ENCODE measurements around the gene VIPR2.
"Not testable (repeated sequence)": the region's sequence is repeated elsewhere in the genome, so short reads cannot be mapped to it uniquely, and the experiment has no call there.

The VIPR2 gene

DNA sequence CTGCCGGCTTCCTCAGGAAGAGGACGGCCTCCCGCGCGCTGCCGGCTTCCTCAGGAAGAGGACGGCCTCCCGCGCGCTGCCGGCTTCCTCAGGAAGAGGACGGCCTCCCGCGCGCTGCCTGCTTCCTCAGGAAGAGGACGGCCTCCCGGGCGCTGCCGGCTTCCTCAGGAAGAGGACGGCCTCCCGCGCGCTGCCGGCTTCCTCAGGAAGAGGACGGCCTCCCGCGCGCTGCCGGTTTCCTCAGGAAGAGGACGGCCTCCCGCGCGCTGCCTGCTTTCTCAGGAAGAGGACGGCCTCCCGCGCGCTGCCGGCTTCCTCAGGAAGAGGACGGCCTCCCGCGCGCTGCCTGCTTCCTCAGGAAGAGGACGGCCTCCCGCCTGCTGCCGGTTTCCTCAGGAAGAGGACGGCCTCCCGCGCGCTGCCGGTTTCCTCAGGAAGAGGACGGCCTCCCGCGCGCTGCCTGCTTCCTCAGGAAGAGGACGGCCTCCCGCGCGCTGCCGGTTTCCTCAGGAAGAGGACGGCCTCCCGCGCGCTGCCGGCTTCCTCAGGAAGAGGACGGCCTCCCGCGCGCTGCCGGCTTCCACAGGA, 138.6 kb downstream of the VIPR2 start:
- ATAC-seq, result not testable (repeated sequence)

DNA sequence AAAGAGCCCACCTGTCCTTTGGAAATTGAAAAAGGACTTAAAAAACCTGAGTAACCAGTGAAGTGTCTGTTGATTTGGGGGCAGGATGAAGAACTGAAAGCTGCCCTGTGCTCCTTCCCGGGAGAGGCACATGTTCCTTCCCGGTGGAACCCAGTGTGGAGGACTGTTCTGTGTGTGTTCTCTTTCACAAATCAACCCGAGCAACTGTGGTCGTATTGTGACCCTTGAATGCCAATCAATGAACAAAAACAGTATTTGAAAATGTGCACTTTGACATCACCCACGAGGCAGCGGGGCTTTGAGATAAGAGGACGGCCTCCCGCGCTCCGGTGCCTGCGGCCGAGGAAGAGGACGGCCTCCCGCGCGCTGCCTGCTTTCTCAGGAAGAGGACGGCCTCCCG, 139.0 kb downstream of the VIPR2 start:
- no peak for ATAC-seq

DNA sequence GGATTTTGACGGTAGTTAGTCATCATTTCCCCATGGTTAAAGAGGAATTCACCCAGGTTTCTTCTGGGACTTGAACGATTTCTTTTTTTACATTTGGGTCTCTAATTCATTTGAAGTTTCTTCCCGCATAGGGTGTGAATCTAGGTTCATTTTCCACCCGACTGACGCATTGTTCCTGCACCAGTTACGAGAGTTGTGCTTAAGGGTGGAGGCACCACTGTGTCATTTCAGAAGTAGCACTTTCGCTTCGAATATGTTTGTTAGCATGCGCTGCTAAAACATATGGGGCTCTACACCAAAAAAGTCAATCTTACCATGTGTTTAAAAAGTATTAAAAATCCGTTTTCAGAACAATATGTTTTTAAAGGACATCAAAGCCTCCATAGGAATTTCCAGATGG, 140.3 kb downstream of the VIPR2 start:
- ATAC-seq, result peak; percentile 58 to 63

DNA sequence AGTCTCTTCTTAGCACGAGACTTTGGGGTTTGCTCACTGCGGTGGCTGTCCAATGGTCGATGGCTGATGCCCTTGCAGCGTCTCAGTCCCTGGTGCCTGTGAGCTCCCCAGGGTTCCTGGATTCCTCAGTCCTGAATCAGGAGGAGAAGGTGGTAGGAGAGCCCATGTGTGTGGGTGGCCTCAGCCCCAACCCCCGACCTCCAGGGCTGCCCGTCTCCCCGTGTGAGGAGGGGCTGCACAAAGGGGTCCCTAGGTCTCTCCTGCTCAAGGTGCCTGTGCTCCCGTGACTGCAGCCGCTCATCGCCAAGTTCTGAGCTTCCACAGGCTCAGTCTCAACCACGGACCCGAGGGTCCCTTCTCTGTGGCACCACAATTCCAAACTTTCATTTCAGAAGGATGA, 142.9 kb downstream of the VIPR2 start:
- no peak for ATAC-seq

DNA sequence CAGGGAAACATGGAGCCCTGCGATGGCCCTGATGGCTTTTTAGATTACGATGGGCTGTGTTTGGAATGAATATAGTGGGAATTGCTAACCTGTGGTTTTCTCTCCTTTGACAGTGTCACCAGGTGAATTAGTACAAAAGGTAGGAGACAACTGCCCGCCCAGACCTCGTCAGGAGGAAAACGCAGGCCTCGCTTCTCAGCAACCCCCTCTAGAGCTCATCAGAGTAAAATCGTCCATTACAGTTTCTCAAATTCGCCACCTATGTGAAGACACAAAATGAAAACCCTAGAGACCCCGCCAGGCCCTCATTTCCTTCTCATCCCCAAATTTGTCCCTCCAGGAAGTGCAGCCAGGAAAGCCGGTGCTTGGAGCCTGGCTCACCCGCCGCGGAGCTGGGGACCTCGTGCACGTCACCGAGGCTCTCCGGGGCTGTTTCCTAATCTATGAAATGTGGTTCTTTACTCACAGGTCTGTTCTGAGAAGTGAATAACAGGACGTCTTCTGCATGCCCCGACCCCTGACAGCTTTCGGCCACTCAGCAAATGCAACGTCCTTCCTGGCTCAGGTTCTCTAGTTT, 143.7 kb downstream of the VIPR2 start:
- ATAC-seq, result no peak

DNA sequence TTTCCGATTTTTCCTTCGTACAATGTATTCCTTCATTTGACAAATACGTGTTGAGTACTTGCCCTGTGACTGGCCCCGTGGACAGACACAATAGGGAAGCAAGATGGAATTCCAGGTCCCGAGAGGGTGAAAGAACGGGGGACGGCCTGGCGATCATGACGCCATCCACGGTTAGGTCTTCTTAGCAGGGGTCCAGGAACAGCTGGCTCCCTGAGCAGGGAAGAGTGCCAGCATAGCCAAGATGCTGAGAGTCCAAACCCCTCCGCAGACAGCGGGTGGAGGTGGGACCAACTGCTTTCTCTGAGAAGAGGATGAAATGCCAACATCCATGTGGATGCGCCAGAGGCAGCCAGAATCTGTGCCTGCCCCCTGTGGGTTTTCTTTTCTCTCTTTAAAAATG, 144.6 kb downstream of the VIPR2 start:
- no peak for ATAC-seq

DNA sequence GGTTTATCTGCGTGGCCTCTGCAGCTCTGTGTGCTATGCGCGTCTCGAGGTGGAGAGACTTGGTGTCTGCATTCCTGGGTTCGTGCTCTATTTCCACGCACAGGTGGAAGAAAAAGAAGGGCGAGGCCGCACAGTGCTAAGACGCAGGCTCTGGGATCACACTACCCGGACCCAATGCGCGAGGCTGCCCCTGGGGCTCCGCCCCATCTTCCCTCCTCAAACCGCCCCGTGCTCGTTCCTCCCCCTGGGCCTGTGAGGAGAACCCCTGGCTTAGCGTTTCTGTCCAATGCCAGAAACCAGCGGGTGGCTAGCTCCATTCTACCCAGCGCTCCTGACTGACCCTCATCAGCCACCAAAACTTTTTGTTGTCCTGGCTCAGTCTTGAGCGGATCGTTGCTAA, 145.2 kb downstream of the VIPR2 start:
- ATAC-seq, result no peak

DNA sequence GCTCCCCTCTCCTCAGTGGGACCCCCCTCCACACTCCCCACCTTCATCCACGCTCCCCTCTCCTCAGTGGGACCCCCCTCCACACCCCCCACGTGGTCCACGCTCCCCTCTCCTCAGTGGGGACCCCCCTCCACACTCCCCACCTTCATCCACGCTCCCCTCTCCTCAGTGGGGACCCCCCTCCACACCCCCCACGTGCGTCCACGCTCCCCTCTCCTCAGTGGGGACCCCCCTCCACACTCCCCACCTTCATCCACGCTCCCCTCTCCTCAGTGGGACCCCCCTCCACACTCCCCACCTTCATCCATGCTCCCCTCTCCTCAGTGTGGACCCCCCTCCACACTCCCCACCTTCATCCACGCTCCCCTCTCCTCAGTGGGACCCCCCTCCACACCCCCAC, 146.4 kb downstream of the VIPR2 start:
- ATAC-seq, result not testable (repeated sequence)

DNA sequence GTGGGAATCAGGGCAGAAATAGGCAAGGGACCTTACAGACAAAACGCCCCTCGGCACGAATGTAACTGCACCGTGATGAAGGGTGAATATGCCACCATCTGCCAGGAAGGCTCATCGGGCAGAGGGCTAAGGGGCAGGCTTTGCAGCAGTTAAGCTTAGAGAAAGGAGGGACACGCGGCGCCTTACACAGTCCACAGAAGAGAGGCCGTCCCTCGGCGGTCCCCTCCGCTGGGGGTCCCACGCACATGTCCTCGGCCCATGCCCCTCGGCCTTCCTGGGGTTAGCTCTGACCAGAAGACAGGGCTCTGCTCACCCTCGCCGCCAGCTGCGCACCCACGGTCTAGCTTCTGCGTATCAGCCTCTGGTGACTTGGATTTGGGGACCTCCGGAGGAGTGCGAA, 147.2 kb downstream of the VIPR2 start:
- no peak for ATAC-seq

DNA sequence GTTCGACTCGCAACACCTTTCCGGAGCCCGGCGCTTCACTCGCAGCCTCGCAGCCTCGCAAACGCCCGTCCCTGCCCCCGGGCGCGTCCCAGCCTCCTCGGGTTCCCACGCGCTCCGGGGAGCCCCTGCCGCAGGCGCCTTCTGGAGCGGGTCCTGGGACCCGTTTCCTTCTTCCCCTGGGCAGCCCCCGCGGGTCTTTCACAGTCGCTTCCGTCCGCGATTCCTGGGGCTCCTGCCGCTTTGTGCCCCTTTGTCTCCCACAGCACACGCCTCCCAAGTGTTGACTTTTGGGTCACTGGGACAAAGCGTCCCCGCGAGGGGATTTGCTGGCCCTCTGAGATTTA, 147.6 kb downstream of the VIPR2 start:
- no peak for ATAC-seq

DNA sequence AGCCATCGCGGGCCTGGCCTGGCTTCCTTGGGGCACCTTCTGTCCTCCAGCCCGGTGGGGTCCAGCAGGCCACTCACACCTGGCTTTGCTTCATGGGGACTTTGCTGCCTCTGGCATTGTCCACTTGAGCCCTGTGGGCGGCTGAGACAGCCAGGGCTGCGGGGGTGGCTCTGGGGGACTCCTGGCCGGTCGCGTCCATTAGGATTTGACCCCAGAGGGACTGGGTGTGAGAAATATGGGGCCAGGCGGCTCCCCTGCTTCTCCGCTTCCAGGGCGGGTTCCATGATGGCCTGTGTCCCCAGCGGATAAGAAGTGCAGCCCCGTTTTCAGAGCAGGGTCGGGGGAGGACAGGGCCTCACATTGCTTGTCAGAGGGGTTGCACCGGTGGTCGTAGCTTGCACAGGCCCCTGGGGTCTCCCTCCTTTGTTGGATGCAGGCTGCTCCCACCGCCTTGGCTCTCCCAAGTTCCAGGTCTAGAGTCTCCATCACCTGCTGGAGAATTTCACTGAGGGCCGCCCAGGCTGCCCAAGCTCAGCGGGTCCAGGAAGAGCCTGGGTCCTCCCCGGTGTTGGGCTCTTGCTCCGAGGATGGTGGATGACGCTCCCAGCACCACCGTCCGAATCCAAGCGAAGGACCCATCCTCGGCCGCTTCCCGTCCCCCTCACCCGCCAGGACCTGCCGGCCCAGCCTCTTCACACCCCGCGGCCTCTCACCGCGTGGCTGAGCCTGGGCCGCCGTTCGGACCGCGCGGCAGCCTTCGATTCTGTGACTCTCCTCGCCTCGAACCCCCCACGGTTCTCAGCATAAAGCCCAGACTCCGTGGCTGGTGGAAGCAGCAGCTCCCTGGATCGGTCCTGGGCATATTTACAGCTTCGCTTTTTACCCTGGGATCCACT, 148.2 kb downstream of the VIPR2 start:
- no peak for ATAC-seq

DNA sequence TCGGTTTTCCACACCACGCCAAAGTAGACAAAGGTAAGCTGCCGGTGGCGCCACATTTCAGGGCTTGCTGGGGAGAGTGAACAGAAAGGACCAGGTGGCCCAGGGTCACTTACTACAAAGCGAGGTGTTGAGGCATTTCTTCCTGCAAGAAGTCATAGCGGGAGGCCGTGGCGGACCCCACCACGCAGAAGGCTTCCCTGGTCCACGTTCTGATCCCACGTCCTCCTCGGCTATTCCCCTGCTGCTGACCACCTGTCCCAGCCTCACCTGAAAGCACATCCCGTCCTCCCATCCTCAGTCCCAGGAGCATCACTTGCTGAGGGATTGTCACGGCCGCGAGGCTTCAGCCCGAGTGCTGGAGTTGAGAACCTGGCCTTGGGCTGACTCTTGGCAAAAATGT, 149.2 kb downstream of the VIPR2 start:
- no peak for ATAC-seq

DNA sequence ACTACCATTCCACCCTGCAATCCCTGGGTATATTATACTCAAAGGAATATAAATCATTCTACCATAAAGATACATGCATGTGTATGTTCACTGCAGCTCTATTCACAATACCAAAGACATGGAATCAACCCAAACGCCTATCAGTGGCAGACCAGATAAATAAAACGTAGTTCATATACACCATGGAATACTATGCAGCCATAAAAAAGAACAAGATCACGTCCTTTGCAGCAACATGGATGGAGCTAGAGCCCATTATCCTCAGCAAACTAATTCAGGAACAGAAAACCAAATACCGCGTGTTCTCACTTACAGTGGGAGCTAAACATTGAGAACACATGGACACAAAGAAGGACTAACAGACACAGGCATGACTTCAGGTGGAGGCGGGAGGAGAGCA, 150.0 kb downstream of the VIPR2 start:
- ATAC-seq, result no peak

DNA sequence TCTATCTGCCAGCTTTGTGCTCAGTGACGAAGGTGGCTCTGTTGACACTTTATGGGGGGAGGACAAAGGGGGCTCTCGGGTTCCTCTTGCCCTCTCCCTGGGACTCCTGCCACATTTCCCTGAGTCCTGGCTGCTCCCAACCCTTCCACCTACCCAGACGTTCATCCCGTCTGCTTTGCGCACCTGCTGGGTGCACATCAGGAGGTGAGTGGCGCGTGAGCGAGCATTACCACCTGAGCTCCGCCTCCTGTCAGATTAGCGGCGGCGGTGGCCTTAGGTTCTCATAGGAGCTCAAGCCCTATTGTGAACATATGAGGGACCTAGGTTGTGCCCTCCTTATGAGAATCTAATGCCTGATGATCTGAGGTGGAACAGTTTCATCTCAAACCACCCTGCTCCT, 151.1 kb downstream of the VIPR2 start:
- ATAC-seq, result no peak

DNA sequence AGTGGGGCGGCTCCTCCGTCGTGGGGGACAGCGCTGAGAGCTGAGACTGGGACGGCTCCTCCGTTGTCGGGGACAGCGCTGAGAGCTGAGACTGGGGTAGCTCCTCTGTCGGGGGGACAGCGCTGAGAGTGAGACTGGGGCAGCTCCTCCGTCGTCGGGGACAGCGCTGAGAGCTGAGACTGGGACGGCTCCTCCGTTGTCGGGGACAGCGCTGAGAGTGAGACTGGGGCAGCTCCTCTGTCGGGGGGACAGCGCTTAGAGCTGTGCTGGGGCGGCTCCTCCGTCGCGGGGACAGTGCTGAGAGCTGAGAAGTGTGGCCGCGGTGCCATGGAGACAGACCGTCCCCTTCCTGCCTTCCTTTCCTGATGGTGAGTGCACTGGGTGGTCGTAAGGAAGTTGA, 151.9 kb downstream of the VIPR2 start:
- ATAC-seq, result no peak

DNA sequence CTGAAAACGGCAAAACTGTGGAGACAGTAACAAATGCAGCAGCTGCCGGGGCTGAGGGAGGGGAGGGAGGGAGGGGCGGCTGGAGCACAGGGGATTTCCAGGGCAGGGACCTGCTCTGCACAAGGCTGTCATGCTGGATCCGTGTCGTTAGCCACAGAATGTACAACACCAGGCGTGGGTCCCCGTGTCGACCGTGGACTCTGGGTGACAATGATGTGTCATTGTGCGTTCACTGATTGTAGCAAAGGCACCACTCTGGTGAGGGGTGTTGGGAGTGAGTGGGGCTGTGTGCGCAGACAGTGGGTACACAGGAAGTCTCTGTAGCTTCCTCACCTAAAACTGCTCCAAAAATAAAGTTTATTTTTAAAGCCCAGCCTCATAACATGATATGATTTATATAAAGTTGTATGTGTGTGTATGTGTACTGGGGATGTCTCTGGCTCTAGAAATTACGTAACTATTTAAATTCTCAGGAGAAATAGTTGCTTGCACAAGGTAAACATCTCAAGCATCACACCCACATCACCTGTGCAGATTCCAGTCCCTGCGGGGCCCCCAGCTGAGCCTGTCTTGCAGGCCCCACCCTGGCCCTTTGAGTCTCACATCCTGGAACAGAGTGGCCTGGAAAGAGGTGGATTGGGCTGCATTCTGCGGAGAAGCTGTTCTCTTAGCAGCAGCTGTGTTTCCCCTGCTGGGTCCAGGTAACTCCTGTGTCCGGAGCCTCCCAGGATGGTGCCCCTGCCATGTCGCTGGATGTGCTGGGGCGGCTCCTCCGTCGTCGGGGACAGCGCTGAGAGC, 152.6 kb downstream of the VIPR2 start:
- ATAC-seq, result no peak

DNA sequence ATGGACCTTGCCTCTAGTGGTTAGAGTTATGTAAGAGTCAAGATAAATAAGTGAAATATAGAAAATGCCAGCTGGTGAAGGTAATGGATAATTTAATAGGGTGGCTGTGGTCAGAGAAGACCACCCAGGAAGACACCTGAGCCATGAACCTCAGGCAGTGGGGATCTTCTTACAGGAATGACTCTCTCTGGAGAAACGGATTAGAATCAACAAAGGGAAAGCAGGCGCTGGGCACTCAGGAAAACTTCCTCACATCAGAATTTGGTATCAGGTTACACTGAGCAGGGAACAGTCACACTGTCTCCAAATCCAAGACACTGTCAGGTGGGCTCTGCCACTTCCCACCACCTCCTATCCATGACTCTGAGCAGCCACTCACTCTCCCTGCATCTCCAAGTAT, 155.7 kb downstream of the VIPR2 start:
- ATAC-seq, result no peak

DNA sequence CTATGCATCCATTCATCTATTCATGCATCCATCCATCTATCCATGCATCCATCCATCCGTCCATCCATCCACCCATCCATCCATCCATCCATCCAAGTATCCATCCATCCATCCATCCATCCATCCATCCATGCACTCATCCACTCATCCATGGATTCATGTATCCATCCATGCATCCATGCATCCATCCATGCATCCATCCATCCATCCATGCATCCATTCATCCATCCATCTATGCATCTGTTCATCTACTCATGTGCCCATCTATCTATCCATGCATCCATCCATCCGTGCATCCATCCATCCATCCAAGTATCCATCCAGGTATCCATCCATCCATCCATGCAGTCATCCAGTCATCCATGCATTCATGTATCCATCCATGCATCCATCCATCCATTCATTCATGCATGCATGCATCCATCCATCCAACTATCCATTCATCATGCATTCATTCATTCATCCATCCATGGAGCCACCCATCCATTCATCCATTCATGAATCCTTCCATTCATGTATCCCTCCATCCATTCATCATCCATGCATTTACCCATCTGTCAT, 156.3 kb downstream of the VIPR2 start:
- ATAC-seq, result no peak

DNA sequence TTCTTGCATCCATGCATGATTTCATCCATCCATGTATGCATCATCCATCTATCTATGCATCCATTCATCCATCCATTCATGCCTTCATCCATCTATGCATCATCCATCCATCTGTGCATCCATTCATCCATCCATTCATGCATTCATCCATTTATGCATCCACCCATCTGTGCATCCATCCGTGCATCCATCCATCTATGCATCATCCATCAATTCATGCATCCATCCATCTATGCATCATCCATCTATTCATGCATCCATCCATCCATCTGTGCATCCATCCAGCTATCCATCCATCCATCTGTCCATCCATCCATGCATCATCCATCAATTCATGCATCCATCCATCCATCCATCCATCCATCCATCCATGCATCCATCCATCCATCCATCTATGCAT, 157.0 kb downstream of the VIPR2 start:
- no peak for ATAC-seq

DNA sequence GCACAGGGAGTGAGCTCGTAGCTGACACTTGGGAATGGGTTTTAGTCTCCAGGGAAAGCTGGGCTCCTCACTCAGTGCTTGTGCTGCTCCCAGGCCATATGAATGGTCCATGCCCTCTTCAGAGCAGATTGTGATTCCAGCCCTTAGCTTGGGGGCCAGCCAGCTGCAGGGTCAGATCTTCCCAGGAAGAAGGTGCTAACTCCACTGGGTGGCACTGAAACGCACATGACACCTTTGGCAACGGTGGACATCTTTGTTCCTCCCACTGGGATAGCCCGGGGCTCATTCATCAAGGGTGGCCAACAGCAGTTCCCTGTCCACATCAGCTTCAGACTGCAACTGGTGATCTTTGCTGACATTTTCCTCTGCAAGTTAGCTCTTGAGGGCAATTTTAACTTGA, 159.1 kb downstream of the VIPR2 start:
- ATAC-seq, result no peak

DNA sequence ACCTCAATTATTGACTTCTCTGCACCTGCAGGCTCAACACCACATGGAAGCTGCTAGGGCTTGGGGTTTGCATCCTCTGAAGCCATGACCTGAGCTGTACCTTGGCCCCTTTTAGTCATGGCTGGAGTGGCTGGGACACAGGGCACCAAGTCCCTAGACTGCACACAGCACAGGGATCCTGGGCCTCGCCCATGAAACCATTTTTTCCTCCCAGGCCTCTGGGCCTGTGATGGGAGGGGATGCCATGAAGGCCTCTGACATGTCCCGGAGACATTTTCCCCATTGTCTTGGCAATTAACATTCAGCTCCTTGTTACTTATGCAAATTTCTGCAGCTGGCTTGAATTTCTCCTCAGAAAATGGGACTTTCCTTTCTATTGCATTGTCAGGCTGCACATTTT, 160.7 kb downstream of the VIPR2 start:
- ATAC-seq, result not testable (repeated sequence)

DNA sequence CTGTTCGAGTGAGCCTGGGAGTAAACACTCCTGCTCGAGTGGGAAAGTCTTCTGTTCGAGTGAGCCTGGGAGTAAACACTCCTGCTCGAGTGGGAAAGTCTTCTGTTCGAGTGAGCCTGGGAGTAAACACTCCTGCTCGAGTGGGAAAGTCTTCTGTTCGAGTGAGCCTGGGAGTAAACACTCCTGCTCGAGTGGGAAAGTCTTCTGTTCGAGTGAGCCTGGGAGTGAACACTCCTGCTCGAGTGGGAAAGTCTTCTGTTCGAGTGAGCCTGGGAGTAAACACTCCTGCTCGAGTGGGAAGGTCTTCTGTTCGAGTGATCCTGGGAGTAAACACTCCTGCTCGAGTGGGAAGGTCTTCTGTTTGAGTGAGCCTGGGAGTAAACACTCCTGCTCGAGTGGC, 162.6 kb downstream of the VIPR2 start:
- not testable (repeated sequence) for ATAC-seq

Measured in activated CD4-positive, CD25-positive, alpha-beta regulatory T cell treated with anti-CD3 and anti-CD28 coated beads, Interleukin-2, amount 50 U/mL, for 24 hours (primary cell).